Ovary (tissue), 9 donors: ENCODE data around the gene SPATA31D1. TPM values are rescaled to one million over a fixed set of nuclear protein-coding genes. Genes with fewer than 3 reads are reported as not detected.
A peak's percentile ranks its signal among the peaks of the same experiment; 100 is the strongest.

ENCODE experiments used
- DNase-seq, 5 donors: peaks; one replicate each; pipeline ENCODE4 v3.0.0-alpha.2; 2019 to 2020
- H3K27ac ChIP-seq, 2 donors: fragments of 200-600 bp; one replicate each; pipeline versions ENCODE4 v1.5.1 to v1.8.0; 2019 to 2022
- H3K27me3 ChIP-seq: fragments of 200-600 bp; one replicate; pipeline ENCODE4 v1.8.0; 2022
- H3K36me3 ChIP-seq: fragments of 200-600 bp; sonication (generic); one replicate; pipeline ENCODE4 v1.5.1; 2019
- H3K4me1 ChIP-seq: one replicate; pipeline ENCODE4 v1.8.1; 2013; ENCODE audit warnings: mild to moderate bottlenecking, moderate library complexity; ENCODE audit not compliant: insufficient read depth
- H3K4me3 ChIP-seq: fragments of 200-600 bp; sonication (generic); one replicate; pipeline ENCODE4 v1.5.1; 2017
- H3K9me3 ChIP-seq, 2 donors: fragments of 200-600 bp in 1 of 2; sonication (generic) in 1 of 2; one replicate each; pipeline versions ENCODE4 v1.5.1 to v1.8.1; 2013 to 2019; ENCODE audit warnings: mild to moderate bottlenecking in 1 of 2, moderate library complexity in 1 of 2
- EP300 ChIP-seq: sonication (generic); formaldehyde crosslinking; IDR thresholded peaks from one replicate; pipeline ENCODE4 v1.6.1; 2017; ENCODE audit warnings: antibody characterized with exemption
- POLR2A ChIP-seq: fragments of 450-650 bp; IDR thresholded peaks from one replicate; pipeline ENCODE4 v1.6.1; 2017; ENCODE audit warnings: antibody characterized with exemption, mild to moderate bottlenecking, moderate library complexity
- WGBS, 3 donors: extraction: QIAGEN DNeasy Blood & Tissue Kit in 1 of 3; methylation state at CpG; one replicate each; pipeline versions ENCODE4 v1.1.5 to v1.1.7; 2013 to 2017; 5-methylcytosine and 5-hydroxymethylcytosine counted together
- intact Hi-C, 4 donors: fragments of 100-400 bp; cut with DNase I; formaldehyde crosslinking; loops; one replicate each; pipeline versions ENCODE4 v1.11.0 to v1.15.1; 2022 to 2023
- polyA plus RNA-seq, 2 donors: library from polyadenylated mRNA; stranded (reverse); fragments of 200-250 nt in 1 of 2; fragments of 350-450 nt in 1 of 2; fragmentation: Illumina TruSeq in 1 of 2; extraction: RNeasy Lipid Tissue Mini Kit (QIAGEN cat#74804) in 1 of 2; gene quantifications; one replicate each; pipeline ENCODE4 v1.2.3, GENCODE V29; 2013 to 2014
- total RNA-seq, 7 donors: library from RNA; depleted of rRNA in 2 of 7; stranded (reverse); fragments of >200 nt in 2 of 7; fragmentation: NEBNext Ultra II Directional in 3 of 7; extraction: Animal tissue kit (Norgen Biotek cat#: 25700) in 3 of 7; gene quantifications; one replicate each; pipeline versions ENCODE4 v1.1.0 to v1.2.4, GENCODE V29; 2016 to 2023
- TF ChIP-seq, protein P1 (sequence below), 3 donors: fragments of 450-650 bp in 2 of 3; fragments of 200-600 bp in 1 of 3; IDR thresholded peaks; one replicate each; pipeline versions ENCODE4 v1.5.1 to v1.8.0; 2016 to 2022; ENCODE audit warnings: antibody characterized with exemption in 3 of 3, mild to moderate bottlenecking in 1 of 3
- donor health status: DM: no; HTN: no; CAD: no; lungs with moderate emphysema.
- donor health status: DM: no; HTN: no; CAD: no.
- donor health status: Bipolar disorder and iron deficiency.
- donor health status: DM: yes; HTN: yes; CAD: no.
- donor health status: DM: no; HTN: no; CAD: no.
- donor health status: DM: yes; HTN: yes; CAD: no.

SPATA31D1 gene
- total and polyA plus RNA-seq, 9 donors = not detected

- peak in 1 of 5 donors; percentile 30 for DNase-seq
- WGBS, 3 donors = 47 to 54% (median 47%) methylated on average over 5 of the region's 5 CpGs
- intact Hi-C loops = no loop called here
- Histone ChIP-seq H3K27ac (no peak overlapping the region), H3K27me3 (no peaks in the 10 kb centered on the region), H3K4me1 (no peaks in the 10 kb centered on the region), H3K36me3 (no peaks in the 10 kb centered on the region), H3K4me3 (no peak overlapping the region), H3K9me3 (no peaks in the 10 kb centered on the region)
- TF ChIP-seq POLR2A (no peak), EP300 (no peak)
- TF ChIP-seq, protein P1, sequence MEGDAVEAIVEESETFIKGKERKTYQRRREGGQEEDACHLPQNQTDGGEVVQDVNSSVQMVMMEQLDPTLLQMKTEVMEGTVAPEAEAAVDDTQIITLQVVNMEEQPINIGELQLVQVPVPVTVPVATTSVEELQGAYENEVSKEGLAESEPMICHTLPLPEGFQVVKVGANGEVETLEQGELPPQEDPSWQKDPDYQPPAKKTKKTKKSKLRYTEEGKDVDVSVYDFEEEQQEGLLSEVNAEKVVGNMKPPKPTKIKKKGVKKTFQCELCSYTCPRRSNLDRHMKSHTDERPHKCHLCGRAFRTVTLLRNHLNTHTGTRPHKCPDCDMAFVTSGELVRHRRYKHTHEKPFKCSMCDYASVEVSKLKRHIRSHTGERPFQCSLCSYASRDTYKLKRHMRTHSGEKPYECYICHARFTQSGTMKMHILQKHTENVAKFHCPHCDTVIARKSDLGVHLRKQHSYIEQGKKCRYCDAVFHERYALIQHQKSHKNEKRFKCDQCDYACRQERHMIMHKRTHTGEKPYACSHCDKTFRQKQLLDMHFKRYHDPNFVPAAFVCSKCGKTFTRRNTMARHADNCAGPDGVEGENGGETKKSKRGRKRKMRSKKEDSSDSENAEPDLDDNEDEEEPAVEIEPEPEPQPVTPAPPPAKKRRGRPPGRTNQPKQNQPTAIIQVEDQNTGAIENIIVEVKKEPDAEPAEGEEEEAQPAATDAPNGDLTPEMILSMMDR (IDR thresholded peaks at IDR 0.05) = no peak
Observed at GRCh38 chr9:82031538-82032280, 43.1 kb downstream of the SPATA31D1 start.

DNA sequence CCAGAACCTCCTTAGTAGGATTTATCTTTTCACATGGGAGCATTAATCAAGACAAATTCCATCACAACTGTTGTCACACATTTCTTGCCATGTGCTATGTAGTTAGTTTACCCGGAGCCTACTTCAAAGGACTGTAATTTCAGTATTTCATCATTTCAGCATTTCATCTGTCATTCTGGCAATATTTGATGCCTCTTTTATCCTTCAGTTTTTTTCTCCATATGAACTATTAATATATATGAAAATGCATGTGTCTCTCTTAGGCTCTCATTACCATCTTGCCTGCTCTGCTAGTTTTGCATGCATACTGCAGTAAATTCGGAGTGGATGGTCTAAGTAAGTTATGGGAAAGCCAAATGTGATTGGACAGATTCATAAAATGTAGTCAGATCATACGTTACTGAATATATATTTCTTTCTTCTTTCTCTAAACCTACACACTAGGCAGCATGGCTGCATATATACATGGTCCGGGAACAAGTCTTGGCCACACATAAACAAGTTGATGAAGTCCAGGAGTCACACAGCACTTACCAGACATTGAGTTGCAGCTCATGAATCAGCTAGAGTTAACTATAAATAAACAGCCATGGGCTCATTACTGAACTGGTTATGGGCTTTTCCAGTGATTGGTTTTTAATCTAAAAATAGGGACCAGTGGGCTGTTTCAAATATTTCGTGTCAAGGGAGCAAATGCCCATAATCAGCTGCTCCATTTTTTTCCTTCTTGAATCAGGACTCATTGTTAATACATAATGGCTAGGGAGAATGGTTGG is 46.6 kb downstream of the SPATA31D1 start:
- Histone ChIP-seq H3K27me3 (no peaks in the 10 kb centered on the region), H3K4me3 (no peak overlapping the region), H3K4me1 (no peaks in the 10 kb centered on the region), H3K9me3 (no peaks in the 10 kb centered on the region), H3K27ac (no peak overlapping the region), H3K36me3 (no peaks in the 10 kb centered on the region)
- TF ChIP-seq EP300 = no peak
- TF ChIP-seq POLR2A = no peak
- TF ChIP-seq, protein P1 (IDR thresholded peaks at IDR 0.05) = no peak
- intact Hi-C loops = no loop called here
- no peak for DNase-seq
- WGBS, 3 donors = 73 to 79% (median 77%) methylated on average over 5 of the region's 5 CpGs

DNA sequence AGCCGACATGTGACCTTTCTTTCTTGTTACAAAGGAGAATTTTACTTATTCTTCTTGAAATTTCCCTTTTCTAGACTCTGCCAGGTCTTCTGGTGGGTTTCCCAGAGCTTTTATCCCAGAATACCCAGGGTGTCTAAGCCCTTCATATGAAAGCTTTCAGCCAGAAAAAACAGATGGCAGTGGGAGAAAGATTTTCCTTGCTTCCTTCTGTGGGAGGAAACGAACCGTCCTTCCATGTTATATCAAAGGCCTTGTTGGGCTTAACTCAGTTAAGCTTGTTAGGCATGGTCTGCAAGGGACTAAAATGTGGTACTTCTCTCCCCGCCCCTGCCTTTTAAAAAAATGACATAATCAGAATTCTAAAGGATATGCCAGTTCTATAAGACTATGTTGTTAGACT is 47.5 kb downstream of the SPATA31D1 start:
- TF ChIP-seq, protein P1 (IDR thresholded peaks at IDR 0.05) = no peak
- no peak for TF ChIP-seq EP300
- TF ChIP-seq POLR2A = no peak
- Histone ChIP-seq H3K9me3 (no peaks in the 10 kb centered on the region), H3K27me3 (no peaks in the 10 kb centered on the region), H3K4me3 (no peak overlapping the region), H3K27ac (no peak overlapping the region), H3K36me3 (no peaks in the 10 kb centered on the region), H3K4me1 (no peaks in the 10 kb centered on the region)
- DNase-seq = no peak
- intact Hi-C loops = no loop called here
- WGBS, 3 donors = 72 to 88% (median 76%) methylated on average over 4 of the region's 4 CpGs

GRCh38 chr9:82037126-82037525 is 48.6 kb downstream of the SPATA31D1 start:
- no peaks in the 10 kb centered on the region for H3K4me1 ChIP-seq
- H3K27me3 ChIP-seq = no peaks in the 10 kb centered on the region
- H3K9me3 ChIP-seq = no peaks in the 10 kb centered on the region
- DNase-seq = no peak
- TF ChIP-seq, protein P1 (IDR thresholded peaks at IDR 0.05) = no peak
- TF ChIP-seq POLR2A = no peak
- no peak for TF ChIP-seq EP300
- H3K36me3 ChIP-seq = no peaks in the 10 kb centered on the region
- 74 to 82% (median 82%) methylated on average over 1 of the region's 1 CpG for WGBS, 3 donors
- intact Hi-C loops = no loop called here
- no peak overlapping the region for H3K4me3 ChIP-seq
- no peak overlapping the region for H3K27ac ChIP-seq
